Central memory CD4-positive, alpha-beta T cell (primary cell): ENCODE results near the gene APOO.
"Not testable (repeated sequence)": the region's sequence is repeated elsewhere in the genome, so short reads cannot be mapped to it uniquely, and the experiment has no call there.

Source experiments
- DNase-seq: peaks from one replicate; pipeline ENCODE4 v3.0.0; 2022

The APOO gene

DNA sequence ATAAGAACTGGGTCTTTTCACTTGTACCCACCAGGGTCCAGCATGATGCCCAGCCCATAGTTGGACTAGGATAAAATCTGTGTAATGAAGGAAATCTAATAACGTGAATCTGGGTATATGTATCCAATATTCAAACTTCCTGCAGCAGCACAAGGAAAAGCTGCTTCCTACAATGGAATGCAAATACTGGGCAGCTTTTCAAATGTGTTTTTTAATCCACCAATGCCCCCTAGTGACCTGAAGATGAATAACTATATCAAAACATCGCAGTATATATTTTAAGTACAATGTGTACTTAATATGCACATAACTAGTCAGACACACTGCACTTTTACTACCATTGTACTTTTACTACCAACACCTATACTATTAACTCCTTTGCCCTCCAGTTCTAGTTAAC lies 5.3 kb downstream of the APOO start:
- DNase-seq, result peak; percentile 22

GRCh38 chrX:23901805-23902204 lies 5.9 kb downstream of the APOO start:
- DNase-seq, result peak; percentile 26

DNA sequence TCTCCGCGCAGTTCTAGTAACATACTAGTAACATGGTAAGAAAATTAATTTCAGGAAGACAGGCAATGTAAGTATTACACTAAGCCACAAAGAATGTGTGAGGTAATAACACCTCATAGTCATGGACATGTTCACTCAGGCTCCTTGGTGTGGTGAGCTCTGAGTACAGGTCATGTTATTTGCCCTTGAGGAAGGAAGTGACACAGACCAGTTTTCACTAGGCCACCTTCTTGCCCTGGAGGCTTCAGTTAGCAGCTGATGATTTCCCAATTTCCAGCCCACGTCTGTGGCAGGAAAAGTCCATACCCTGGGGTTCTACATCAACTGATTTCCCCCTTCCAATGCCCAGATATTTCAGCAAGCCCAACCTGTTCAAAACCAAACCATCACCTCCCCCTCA lies 6.7 kb downstream of the APOO start:
- DNase-seq, result no peak

DNA sequence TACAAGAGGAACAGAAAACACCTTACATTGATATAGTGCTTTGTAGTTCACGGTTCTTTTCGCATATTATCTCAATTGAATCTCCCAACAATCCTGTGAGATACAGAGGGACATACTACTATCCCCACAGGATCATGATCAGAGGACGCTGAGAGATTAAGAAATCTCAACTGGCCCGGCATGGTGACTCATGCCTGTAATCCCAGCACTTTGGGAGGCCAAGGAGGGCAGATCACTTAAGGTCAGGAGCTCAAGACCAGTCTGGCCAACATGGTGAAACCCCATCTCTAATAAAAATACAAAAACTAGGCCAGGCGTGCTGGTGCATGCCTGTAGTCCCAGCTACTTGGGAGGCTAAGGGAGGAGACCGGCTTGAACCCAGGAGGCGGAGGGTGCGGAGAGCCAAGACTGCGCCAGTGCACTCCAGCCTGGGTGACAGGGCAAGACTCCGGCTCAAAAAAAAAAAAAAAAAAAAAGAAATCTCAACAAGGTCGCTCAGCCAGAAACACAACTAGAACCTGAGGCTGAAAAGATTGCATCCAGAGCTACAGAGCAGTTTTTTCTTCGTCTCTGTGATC lies 7.4 kb downstream of the APOO start:
- no peak for DNase-seq

DNA sequence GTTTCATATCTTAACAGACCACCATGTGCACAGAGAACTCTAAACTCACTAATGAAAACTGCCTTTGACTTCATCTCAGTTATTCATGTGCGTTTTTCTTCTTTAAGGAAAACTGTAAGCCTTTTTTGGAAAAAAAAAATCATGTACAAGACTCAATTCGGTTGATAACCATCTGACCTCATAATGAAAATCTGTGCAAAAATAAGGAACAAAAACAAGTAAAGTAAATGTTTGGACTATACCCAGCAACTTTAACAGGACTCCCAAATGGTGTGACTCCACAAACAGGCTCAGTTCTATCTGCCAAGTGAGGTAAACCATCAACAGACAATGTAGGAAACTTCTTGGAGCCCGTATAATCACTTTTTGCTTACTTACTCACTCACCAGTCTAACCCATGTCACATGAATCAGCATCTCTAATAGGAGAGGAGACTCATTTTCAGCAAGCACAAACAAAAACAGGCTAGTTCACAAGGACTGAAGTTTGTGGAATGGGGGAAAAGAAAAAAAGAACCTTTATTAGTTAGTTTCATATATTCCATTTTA lies 9.3 kb downstream of the APOO start:
- no peak for DNase-seq

GRCh38 chrX:23896981-23897380 lies 10.8 kb downstream of the APOO start:
- no peak for DNase-seq

GRCh38 chrX:23896539-23896938 lies 11.2 kb downstream of the APOO start:
- DNase-seq, result not testable (repeated sequence)

DNA sequence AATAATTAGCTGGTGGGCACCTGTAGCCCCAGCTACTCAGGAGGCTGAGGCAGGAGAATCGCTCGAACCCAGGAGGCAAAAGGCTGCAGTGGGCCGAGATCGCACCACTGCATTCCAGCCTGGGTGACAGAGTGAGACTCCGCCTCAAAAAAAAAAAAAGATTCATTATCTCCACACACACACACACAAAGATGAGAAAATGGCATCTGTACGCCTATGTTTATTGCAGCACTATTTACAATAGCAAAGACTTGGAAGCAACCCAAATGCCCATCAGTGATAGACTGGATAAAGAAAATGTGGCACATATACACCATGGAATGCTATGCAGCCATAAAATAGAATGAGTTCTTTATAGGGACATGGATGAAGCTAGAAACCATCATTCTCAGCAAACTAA lies 12.7 kb downstream of the APOO start:
- DNase-seq, result not testable (repeated sequence)

DNA sequence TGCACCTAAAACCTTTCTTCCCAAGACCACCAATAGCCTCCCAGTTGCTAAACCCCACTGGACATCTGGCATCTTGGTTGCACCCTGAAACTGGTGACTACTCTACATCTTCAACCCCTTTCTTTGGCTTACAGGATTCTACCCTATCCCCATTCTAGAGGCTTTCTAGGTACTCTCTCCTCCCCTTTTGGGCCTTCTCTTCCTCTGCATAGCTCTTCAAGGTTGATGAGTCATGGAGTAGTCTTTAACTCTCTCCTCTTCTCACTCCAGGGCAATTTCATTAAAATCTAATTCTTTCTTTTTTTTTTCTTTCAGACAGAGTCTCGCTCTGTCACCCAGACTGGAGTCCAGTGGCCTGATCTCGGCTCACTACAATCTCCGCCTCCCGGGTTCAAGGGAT lies 16.8 kb downstream of the APOO start:
- DNase-seq, result no peak

DNA sequence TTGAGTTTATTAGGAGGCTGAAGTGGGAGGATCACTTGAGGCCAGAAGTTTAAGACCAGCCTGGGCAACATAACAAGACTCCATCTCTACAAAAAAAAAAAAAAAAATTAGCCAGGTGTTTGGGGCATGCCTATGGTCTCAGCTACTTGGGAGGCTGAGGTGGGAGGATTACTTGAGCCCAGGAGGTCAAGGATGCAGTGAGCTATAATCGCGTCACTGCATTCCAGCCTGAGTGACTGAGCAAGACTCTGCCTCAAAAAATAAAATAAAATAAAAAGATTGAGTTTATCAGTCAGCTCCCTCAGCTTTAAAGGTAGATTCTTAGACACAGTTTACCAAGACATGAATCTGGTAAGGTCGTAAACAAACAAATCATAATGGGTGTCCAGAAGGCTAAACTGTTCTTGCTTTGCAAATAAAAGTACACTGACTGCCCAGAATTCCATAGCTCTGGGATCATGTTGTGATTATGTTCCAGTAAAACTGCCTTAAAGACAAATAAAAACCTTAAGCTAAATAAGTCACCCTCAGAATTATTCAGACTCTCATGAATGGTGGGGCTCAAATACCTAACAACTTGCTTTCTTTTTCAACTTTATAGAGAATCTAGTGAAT lies 18.7 kb downstream of the APOO start:
- DNase-seq, result no peak

DNA sequence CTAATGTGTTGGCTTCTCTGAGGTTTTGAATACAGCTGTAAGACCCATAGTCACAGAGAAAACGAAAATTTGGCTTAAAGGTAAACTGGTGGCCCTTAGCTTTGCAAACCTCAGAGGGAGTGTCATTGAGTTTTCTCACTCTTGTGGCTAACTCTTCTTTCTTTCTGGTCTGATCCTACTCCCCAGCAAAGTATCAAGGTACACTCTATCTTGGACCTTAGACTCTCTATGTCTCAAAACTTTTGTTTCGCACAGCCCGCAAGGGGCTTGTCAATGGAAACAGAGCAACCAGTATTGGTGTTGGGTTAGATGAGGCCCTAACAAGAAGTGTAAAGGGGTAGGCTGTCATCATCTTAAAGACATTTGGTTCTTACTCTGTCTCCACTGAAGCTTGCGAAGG lies 19.8 kb downstream of the APOO start:
- no peak for DNase-seq

GRCh38 chrX:23887451-23887850 lies 20.3 kb downstream of the APOO start:
- no peak for DNase-seq

- DNase-seq, result no peak
These were observed 21.9 kb downstream of the APOO start for GRCh38 chrX:23885803-23886202.

- no peak for DNase-seq
These were observed 23.2 kb downstream of the APOO start for GRCh38 chrX:23884427-23885024.

- DNase-seq, result no peak
These were observed 23.9 kb downstream of the APOO start for GRCh38 chrX:23883737-23884354.

GRCh38 chrX:23879380-23880090 lies 28.2 kb downstream of the APOO start:
- DNase-seq, result no peak

DNA sequence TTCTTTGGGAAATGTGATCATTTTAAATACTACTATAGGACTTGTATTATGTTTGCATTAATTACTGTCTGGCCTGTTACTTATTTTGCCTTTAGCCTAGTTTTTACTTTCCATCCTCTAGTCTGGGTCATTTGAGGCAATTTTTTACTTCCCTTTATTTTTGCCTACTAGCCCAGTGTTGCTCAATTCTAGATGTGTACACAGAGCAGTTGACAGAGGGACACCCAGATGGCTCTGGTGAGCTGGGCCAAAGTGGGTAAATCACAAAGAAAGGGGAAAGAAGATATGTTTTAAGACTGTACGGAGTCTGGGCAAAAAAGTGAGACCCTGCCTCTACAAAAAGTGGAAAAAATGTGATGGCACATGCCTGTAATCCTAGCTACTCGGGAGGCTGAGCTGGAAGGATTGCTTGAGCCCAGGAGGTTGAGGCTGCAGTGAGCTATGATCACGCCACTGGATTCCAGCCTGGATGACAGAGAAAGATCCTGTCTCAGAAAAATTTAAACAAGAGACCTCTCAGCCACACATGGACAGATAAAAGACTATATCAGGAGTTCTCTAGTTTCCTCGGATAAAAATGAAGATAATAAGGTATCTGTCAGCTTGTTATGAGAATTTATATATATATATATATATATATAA lies 35.7 kb downstream of the APOO start:
- no peak for DNase-seq

GRCh38 chrX:23870041-23870440 lies 37.7 kb downstream of the APOO start:
- no peak for DNase-seq

GRCh38 chrX:23864742-23865326 lies 42.9 kb downstream of the APOO start:
- DNase-seq, result no peak

DNA sequence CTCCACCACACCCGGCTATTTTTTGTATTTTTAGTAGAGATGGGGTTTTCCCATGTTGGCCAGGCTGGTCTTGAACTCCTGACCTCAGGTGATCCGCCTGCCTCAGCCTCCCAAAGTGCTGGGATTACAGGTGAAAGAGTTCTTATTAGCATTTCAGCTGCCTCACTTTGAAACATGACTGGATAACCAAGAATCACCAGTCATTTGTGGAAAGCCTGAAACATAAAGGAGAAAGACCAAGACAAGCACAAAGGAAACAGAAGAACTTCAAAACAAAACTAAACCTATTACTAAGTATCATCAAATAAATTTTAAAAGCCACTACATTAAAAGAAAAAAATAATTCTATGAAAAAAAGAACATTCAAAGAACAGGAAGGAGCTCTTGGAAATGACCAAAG lies 45.8 kb downstream of the APOO start:
- DNase-seq, result not testable (repeated sequence)

GRCh38 chrX:23861215-23861896 lies 46.4 kb downstream of the APOO start:
- DNase-seq, result no peak

DNA sequence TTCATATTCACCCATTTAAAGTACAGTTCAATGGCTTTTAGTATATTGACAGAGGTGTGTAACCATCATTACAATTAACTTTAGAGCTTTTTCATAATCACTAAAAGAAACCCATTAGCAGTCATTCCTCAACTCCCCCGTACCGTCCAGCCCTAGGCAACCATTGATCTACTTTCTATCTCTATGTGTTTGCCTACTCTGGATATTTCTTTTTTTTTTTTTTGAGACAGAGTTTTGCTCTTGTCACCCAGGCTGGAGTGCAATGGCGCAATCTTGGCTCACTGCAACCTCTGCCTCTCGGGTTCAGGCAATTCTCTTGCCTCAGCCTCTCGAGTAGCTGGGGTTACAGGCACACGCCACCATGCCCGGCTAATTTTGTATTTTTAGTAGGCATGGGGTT lies 48.5 kb downstream of the APOO start:
- not testable (repeated sequence) for DNase-seq
